Memory B cell (primary cell): ENCODE results near the gene CD2.

ENCODE experiments used
- ATAC-seq: fragments of 150-1000 bp; cut with Tn5 transposase; 2 replicates; pipeline ENCODE4 v1.10.0; 2021; ENCODE audit warnings: low read depth, mild to moderate bottlenecking, moderate library complexity
- DNase-seq, 2 donors: peaks; one replicate each; pipeline ENCODE4 v3.0.0; 2022; ENCODE audit warnings: low spot score in 2 of 2
- H3K27ac Mint-ChIP-seq: one replicate; pipeline ENCODE4 v1.8.0; 2022; ENCODE audit warnings: mild to moderate bottlenecking, moderate library complexity, mixed read lengths
- H3K27me3 Mint-ChIP-seq: one replicate; pipeline ENCODE4 v1.8.0; 2022; ENCODE audit warnings: mixed read lengths
- H3K36me3 Mint-ChIP-seq: one replicate; pipeline ENCODE4 v1.8.0; 2022; ENCODE audit warnings: mild to moderate bottlenecking, mixed read lengths
- H3K4me1 Mint-ChIP-seq: one replicate; pipeline ENCODE4 v1.8.0; 2022; ENCODE audit warnings: mixed read lengths
- H3K4me3 Mint-ChIP-seq: one replicate; pipeline ENCODE4 v1.8.0; 2022; ENCODE audit warnings: mild to moderate bottlenecking, moderate library complexity, mixed read lengths
- H3K9me3 Mint-ChIP-seq: one replicate; pipeline ENCODE4 v1.8.0; 2022; ENCODE audit warnings: mixed read lengths

CD2 gene

DNA sequence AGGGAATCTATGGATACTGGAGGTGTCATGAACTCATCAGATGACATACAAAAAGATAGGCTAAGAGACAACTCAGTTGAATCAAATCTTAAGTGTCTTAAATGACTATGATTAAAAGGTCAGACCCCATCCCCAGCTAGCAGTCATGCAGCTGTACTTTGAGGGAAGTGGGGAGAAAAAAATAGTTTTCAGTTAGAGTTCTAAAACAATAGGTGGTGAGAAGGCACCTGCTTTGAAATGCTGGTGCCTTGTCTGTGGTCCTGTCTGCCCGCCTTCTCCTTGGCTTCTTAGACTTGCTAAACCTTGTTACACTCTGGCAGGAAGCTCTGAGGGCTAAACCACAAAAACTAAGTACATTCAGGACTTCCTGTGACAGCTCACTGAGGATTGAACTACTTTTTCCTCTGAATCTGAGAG is 15.3 kb downstream of the CD2 start:
- Mint-ChIP-seq H3K9me3 (no peaks in the 10 kb centered on the region), H3K36me3 (no peaks in the 10 kb centered on the region), H3K27ac (peak overlapping the region; percentile 17), H3K4me1 (peaks cover 22% of the 10 kb centered on the region), H3K4me3 (no peak overlapping the region), H3K27me3 (peaks cover 1% of the 10 kb centered on the region)
- DNase-seq (no peak), ATAC-seq (peak; percentile 27)

GRCh38 chr1:116769994-116770393 is 15.8 kb downstream of the CD2 start:
- H3K27me3 Mint-ChIP-seq = peaks cover 1% of the 10 kb centered on the region
- no peak overlapping the region for H3K4me3 Mint-ChIP-seq
- no peak overlapping the region for H3K27ac Mint-ChIP-seq
- H3K9me3 Mint-ChIP-seq = no peaks in the 10 kb centered on the region
- peaks cover 22% of the 10 kb centered on the region for H3K4me1 Mint-ChIP-seq
- ATAC-seq (no peak), DNase-seq (no peak)
- H3K36me3 Mint-ChIP-seq = no peaks in the 10 kb centered on the region

DNA sequence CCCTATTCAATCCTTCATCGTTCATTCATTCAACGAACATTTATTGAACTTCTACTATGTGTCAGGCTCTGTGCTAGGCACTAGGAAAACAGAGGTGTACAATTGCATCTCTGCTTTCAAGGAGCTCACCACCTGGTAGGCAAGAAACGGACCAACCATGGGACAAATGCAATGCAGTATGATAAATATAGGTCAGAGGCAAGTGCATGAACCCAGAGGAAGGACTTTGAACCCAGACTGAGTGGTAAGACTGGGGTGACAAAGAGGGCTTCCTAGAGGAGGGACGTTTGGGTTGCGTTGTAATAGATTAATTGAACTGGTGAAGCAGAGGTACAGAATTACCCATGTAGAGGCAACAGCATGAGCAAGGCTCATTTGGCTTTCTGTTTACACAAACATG is 16.4 kb downstream of the CD2 start:
- H3K9me3 Mint-ChIP-seq = no peaks in the 10 kb centered on the region
- ATAC-seq (no peak), DNase-seq (no peak)
- H3K36me3 Mint-ChIP-seq = no peaks in the 10 kb centered on the region
- H3K27me3 Mint-ChIP-seq = peaks cover 1% of the 10 kb centered on the region
- H3K4me3 Mint-ChIP-seq = no peak overlapping the region
- no peak overlapping the region for H3K27ac Mint-ChIP-seq
- H3K4me1 Mint-ChIP-seq = peaks cover 22% of the 10 kb centered on the region

DNA sequence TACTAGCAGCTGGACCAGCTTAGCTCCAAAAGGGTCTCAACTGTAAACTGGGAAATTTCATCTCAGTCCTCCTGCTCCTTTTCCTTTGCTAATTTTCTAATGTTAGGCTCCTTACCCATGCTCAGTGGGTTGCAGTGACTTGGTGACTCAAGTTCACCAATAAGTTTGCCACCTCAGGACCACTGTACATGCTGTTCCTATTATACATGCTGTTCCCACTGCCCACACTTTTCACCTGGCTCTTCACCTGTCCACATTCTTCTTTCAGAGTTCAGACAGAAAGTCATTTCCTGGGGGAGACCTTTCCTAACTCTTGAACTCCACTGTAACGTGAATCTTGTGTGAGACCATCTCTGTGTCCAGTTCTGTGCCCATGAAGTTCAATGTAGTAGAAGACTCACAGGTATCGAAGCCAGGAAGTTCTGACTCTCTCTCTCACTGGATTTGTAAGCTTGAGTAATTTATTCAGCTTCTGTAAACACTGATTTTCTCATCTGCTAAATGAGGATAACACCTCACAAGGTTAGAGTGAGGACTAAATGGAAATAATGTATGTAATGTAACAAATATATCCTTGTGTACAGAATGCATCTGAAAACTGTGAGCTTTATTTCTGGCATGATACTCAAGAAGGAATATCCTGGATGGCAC is 17.9 kb downstream of the CD2 start:
- Mint-ChIP-seq H3K36me3 (no peaks in the 10 kb centered on the region), H3K27me3 (peaks cover 4% of the 10 kb centered on the region), H3K4me1 (peaks cover 22% of the 10 kb centered on the region), H3K9me3 (no peaks in the 10 kb centered on the region), H3K4me3 (no peak overlapping the region), H3K27ac (no peak overlapping the region)
- DNase-seq = no peak
- no peak for ATAC-seq

DNA sequence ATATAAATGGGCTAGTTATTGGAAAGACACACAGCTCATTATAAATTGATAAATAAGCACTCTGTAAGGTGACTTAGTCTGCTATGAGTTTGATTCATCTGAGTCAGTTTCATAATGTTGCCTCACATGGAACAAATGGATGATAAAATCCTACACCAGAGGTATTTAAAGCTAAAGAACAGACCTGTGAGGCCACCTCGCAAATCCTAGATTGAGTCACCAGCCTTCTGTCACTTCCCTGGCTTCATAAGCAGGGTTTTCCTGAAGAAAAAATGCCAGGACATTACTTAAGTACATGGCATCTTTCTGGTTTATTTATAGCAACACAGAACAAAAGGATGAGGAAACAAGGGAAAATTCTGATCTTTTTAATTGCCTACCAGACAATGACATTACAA is 18.4 kb downstream of the CD2 start:
- peaks cover 24% of the 10 kb centered on the region for H3K4me1 Mint-ChIP-seq
- ATAC-seq (no peak), DNase-seq (no peak)
- H3K27me3 Mint-ChIP-seq = peaks cover 7% of the 10 kb centered on the region
- H3K9me3 Mint-ChIP-seq = no peaks in the 10 kb centered on the region
- no peaks in the 10 kb centered on the region for H3K36me3 Mint-ChIP-seq
- no peak overlapping the region for H3K4me3 Mint-ChIP-seq
- H3K27ac Mint-ChIP-seq = no peak overlapping the region

DNA sequence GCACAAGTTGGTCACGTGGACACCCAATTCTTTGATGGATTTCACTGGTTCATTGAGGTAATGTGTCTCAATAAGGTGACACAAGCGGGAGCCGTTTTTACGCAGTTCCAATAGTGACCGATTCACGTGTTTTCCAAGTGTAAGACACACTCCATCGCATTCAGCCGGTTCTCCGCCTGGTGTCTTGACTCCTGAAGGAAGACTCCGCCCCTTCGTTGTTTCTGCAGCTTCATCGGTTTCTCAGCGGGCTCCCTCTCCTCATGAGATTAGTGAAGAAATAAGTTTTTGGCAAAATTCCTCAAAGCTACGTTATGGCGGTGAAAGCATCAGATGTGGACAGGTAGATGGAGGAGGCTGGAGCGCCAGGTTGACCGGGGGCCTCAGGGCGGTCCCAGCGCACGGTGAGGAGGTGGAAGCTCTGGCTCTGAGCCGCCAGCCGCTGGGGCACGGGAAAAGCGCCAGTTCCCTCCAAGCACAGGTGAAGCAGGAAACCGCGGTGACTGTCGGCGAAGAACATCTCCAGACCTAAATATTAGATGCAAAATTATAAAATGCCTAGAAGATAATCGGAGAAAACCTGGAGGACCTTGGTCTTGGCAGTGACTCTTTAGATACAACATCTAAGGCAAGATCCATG is 21.0 kb downstream of the CD2 start:
- Mint-ChIP-seq H3K4me3 (no peak overlapping the region), H3K4me1 (peaks cover 10% of the 10 kb centered on the region), H3K27ac (no peak overlapping the region), H3K36me3 (no peaks in the 10 kb centered on the region), H3K9me3 (no peaks in the 10 kb centered on the region), H3K27me3 (peaks cover 10% of the 10 kb centered on the region)
- DNase-seq (no peak), ATAC-seq (no peak)

- Mint-ChIP-seq H3K4me1 (peaks cover 6% of the 10 kb centered on the region), H3K4me3 (no peak overlapping the region), H3K27ac (no peak overlapping the region), H3K27me3 (peaks cover 17% of the 10 kb centered on the region), H3K9me3 (peaks cover 2% of the 10 kb centered on the region), H3K36me3 (no peaks in the 10 kb centered on the region)
- DNase-seq (no peak), ATAC-seq (no peak)
Observed at GRCh38 chr1:116777831-116778830, 23.9 kb downstream of the CD2 start.

GRCh38 chr1:116781034-116781433 is 26.8 kb downstream of the CD2 start:
- peaks cover 2% of the 10 kb centered on the region for H3K9me3 Mint-ChIP-seq
- H3K27ac Mint-ChIP-seq = no peak overlapping the region
- peaks cover 6% of the 10 kb centered on the region for H3K4me1 Mint-ChIP-seq
- peaks cover 21% of the 10 kb centered on the region for H3K27me3 Mint-ChIP-seq
- no peak overlapping the region for H3K4me3 Mint-ChIP-seq
- DNase-seq (no peak), ATAC-seq (no peak)
- H3K36me3 Mint-ChIP-seq = peaks cover 3% of the 10 kb centered on the region

- H3K27ac Mint-ChIP-seq = no peak overlapping the region
- ATAC-seq = no peak
- no peak for DNase-seq
- peaks cover 5% of the 10 kb centered on the region for H3K9me3 Mint-ChIP-seq
- H3K4me1 Mint-ChIP-seq = no peaks in the 10 kb centered on the region
- H3K4me3 Mint-ChIP-seq = no peak overlapping the region
- peaks cover 4% of the 10 kb centered on the region for H3K36me3 Mint-ChIP-seq
- H3K27me3 Mint-ChIP-seq = peaks cover 14% of the 10 kb centered on the region
Observed at GRCh38 chr1:116785006-116785405, 30.8 kb downstream of the CD2 start.

DNA sequence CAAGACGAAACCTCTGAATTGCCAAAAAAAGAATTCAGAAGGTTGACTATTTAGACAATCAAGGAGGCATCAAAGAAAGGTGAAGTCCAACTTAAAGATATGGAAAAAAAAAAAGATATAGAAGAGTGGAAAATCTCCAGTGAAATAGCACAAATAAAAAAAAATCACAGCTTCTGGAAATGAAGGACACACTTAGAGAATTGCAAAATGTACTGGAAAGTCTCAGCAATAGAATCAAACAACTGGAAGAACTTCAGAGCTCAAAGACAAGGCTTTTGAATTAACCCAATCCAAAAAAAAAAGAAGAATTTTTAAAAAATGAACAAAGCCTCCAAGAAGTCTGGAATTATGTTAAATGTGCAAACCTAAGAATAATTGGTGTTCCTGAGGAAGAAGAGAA is 31.8 kb downstream of the CD2 start:
- peaks cover 3% of the 10 kb centered on the region for H3K9me3 Mint-ChIP-seq
- peaks cover 4% of the 10 kb centered on the region for H3K36me3 Mint-ChIP-seq
- peaks cover 12% of the 10 kb centered on the region for H3K27me3 Mint-ChIP-seq
- DNase-seq (no peak), ATAC-seq (no peak)
- H3K4me1 Mint-ChIP-seq = no peaks in the 10 kb centered on the region
- no peak overlapping the region for H3K4me3 Mint-ChIP-seq
- no peak overlapping the region for H3K27ac Mint-ChIP-seq

GRCh38 chr1:116791727-116792126 is 37.5 kb downstream of the CD2 start:
- Mint-ChIP-seq H3K4me3 (no peak overlapping the region), H3K27ac (no peak overlapping the region), H3K36me3 (no peaks in the 10 kb centered on the region), H3K27me3 (peaks cover 2% of the 10 kb centered on the region), H3K9me3 (peaks cover 3% of the 10 kb centered on the region), H3K4me1 (peaks cover 7% of the 10 kb centered on the region)
- no peak for DNase-seq
- no peak for ATAC-seq

GRCh38 chr1:116793357-116793935 is 39.2 kb downstream of the CD2 start:
- Mint-ChIP-seq H3K4me3 (no peak overlapping the region), H3K36me3 (no peaks in the 10 kb centered on the region), H3K27me3 (peaks cover 3% of the 10 kb centered on the region), H3K27ac (no peak overlapping the region), H3K9me3 (peaks cover 3% of the 10 kb centered on the region), H3K4me1 (peaks cover 7% of the 10 kb centered on the region)
- DNase-seq = no peak
- ATAC-seq = no peak

DNA sequence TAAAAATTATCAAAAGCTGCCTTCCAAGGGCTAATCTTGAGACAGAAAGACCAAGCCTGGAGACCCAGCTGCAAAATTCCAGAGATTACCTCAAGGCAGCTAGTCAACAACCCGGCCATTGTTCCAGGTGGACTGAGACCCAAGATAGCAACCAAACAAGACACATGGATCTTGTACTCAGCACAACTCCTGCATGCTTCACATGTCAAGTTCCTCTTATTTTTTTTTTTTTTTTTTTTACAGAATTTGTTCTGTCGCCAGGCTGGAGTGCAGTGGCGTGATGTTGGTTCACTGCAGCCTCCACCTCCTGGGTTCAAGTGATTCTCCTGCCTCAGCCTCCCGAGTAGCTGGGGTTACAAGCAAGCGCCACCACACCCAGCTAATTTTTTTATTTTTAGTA is 40.1 kb downstream of the CD2 start:
- no peak for DNase-seq
- Mint-ChIP-seq H3K27me3 (peaks cover 5% of the 10 kb centered on the region), H3K36me3 (no peaks in the 10 kb centered on the region), H3K9me3 (peaks cover 3% of the 10 kb centered on the region), H3K4me1 (peaks cover 7% of the 10 kb centered on the region), H3K4me3 (no peak overlapping the region), H3K27ac (no peak overlapping the region)
- ATAC-seq = no peak
